Activated B cell treated with CpG ODN at 0.5 μM for 24 hours (primary cell): ENCODE data around the gene MYLK3. TPM values are rescaled to one million over a fixed set of nuclear protein-coding genes. Genes with fewer than 3 reads are reported as not detected.

Experiments used
- ATAC-seq: fragments of 200-7000 bp; cut with Tn5 transposase; one replicate; pipeline ENCODE4 v1.10.0; 2021; ENCODE audit warnings: low read depth, mild to moderate bottlenecking, moderate library complexity
- CTCF ChIA-PET: fragments of 350-600 bp; sonication (Branson Sonifier 250); formaldehyde crosslinking; loops from one replicate; lab custom pipeline; 2021; ENCODE audit warnings: antibody characterized with exemption; lab: Charles Lee
- POLR2A ChIA-PET: fragments of 350-600 bp; sonication (Branson Sonifier 250); formaldehyde crosslinking; loops from one replicate; lab custom pipeline; 2021; ENCODE audit warnings: antibody characterized with exemption; lab: Charles Lee
- DNase-seq: peaks from one replicate; pipeline ENCODE4 v3.0.0; 2022
- H3K27ac Mint-ChIP-seq: one replicate; pipeline ENCODE4 v1.8.0; 2020; ENCODE audit warnings: mixed read lengths
- H3K27me3 Mint-ChIP-seq: one replicate; pipeline ENCODE4 v1.8.0; 2021; ENCODE audit warnings: mixed read lengths
- H3K36me3 Mint-ChIP-seq: one replicate; pipeline ENCODE4 v1.8.0; 2021; ENCODE audit warnings: low read depth, mixed read lengths
- H3K4me1 Mint-ChIP-seq: one replicate; pipeline ENCODE4 v1.8.0; 2021; ENCODE audit warnings: mixed read lengths
- H3K4me3 Mint-ChIP-seq: one replicate; pipeline ENCODE4 v1.8.0; 2020; ENCODE audit warnings: mild to moderate bottlenecking, mixed read lengths
- H3K9me3 Mint-ChIP-seq: one replicate; pipeline ENCODE4 v1.8.0; 2020; ENCODE audit warnings: mixed read lengths
- intact Hi-C: fragments of 100-400 bp; cut with micrococcal nuclease; formaldehyde crosslinking; loops from one replicate; pipeline ENCODE4 v1.15.1; 2024
- total RNA-seq: library from RNA; stranded (reverse); gene quantifications from 2 replicates; pipeline ENCODE4 v1.2.3, GENCODE V29; 2022
- TF ChIP-seq, protein P1 (sequence below): fragments of 200-600 bp; IDR thresholded peaks from one replicate; pipeline ENCODE4 v1.8.0; 2022; ENCODE audit warnings: antibody characterized with exemption, mild to moderate bottlenecking

The MYLK3 gene
- total RNA-seq, 1 donor from 2014 or later: 0.55 TPM

GRCh38 chr16:46720619-46721018 is 27.5 kb downstream of the MYLK3 start:
- peaks cover 4% of the 10 kb centered on the region for H3K9me3 Mint-ChIP-seq
- H3K27me3 Mint-ChIP-seq: no peaks in the 10 kb centered on the region
- TF ChIP-seq, protein P1, sequence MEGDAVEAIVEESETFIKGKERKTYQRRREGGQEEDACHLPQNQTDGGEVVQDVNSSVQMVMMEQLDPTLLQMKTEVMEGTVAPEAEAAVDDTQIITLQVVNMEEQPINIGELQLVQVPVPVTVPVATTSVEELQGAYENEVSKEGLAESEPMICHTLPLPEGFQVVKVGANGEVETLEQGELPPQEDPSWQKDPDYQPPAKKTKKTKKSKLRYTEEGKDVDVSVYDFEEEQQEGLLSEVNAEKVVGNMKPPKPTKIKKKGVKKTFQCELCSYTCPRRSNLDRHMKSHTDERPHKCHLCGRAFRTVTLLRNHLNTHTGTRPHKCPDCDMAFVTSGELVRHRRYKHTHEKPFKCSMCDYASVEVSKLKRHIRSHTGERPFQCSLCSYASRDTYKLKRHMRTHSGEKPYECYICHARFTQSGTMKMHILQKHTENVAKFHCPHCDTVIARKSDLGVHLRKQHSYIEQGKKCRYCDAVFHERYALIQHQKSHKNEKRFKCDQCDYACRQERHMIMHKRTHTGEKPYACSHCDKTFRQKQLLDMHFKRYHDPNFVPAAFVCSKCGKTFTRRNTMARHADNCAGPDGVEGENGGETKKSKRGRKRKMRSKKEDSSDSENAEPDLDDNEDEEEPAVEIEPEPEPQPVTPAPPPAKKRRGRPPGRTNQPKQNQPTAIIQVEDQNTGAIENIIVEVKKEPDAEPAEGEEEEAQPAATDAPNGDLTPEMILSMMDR: no peak
- H3K27ac Mint-ChIP-seq: no peak overlapping the region
- intact Hi-C loops: no loop called here
- no peak for DNase-seq
- H3K4me1 Mint-ChIP-seq: no peaks in the 10 kb centered on the region
- no peak for ATAC-seq
- H3K4me3 Mint-ChIP-seq: no peak overlapping the region
- no peaks in the 10 kb centered on the region for H3K36me3 Mint-ChIP-seq
- POLR2A ChIA-PET: no interaction called here
- CTCF ChIA-PET: no interaction called here

GRCh38 chr16:46719528-46719927 is 28.6 kb downstream of the MYLK3 start:
- H3K4me3 Mint-ChIP-seq: no peak overlapping the region
- no peaks in the 10 kb centered on the region for H3K36me3 Mint-ChIP-seq
- TF ChIP-seq, protein P1: no peak
- H3K27ac Mint-ChIP-seq: no peak overlapping the region
- POLR2A ChIA-PET: interaction anchor here (0.5 to 0.7 kb wide), 2 partner anchors 15 to 20 kb away, joined by 3 to 4 read pairs; no protein-coding TSS in a partner anchor
- H3K27me3 Mint-ChIP-seq: no peaks in the 10 kb centered on the region
- H3K9me3 Mint-ChIP-seq: no peaks in the 10 kb centered on the region
- H3K4me1 Mint-ChIP-seq: no peaks in the 10 kb centered on the region
- no peak for DNase-seq
- no peak for ATAC-seq
- CTCF ChIA-PET: no interaction called here
- intact Hi-C loops: no loop called here

- Mint-ChIP-seq H3K36me3 (no peaks in the 10 kb centered on the region), H3K4me3 (no peak overlapping the region), H3K27ac (no peak overlapping the region), H3K4me1 (peaks cover 5% of the 10 kb centered on the region), H3K9me3 (no peaks in the 10 kb centered on the region), H3K27me3 (no peaks in the 10 kb centered on the region)
- CTCF ChIA-PET: no interaction called here
- TF ChIP-seq, protein P1: no peak
- POLR2A ChIA-PET: no interaction called here
- ATAC-seq (no peak), DNase-seq (no peak)
- intact Hi-C loops: no loop called here
These were observed 29.9 kb downstream of the MYLK3 start for GRCh38 chr16:46718214-46718613.

DNA sequence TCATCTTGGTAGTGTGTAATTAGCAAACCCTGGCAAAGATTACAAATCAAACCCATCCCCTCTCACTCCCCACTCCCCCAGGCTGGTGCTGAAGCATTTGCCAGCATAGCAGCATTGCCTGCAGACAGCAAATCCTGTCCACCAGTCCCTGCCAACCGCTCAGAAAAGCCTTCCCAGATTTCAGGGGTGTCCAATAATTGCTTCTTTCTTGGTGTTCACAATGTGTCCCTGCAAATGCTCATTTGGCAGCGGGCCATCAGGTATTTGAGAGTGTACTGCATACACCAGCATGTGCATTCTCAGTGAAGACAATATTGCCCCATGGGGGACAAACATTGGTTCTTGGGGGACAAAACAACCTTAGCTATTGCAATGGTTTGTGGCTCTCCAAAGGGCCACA is 30.5 kb downstream of the MYLK3 start:
- POLR2A ChIA-PET: no interaction called here
- Mint-ChIP-seq H3K36me3 (no peaks in the 10 kb centered on the region), H3K9me3 (no peaks in the 10 kb centered on the region)

GRCh38 chr16:46715769-46716305 is 32.3 kb downstream of the MYLK3 start:
- DNase-seq (no peak), ATAC-seq (no peak)
- Mint-ChIP-seq H3K4me3 (no peak overlapping the region), H3K27ac (no peak overlapping the region), H3K4me1 (peaks cover 16% of the 10 kb centered on the region), H3K36me3 (no peaks in the 10 kb centered on the region), H3K9me3 (no peaks in the 10 kb centered on the region), H3K27me3 (no peaks in the 10 kb centered on the region)
- intact Hi-C loops: no loop called here
- TF ChIP-seq, protein P1: no peak
- CTCF ChIA-PET: no interaction called here
- POLR2A ChIA-PET: no interaction called here

More for the DNA sequence above, 30.5 kb downstream of the MYLK3 start:
- TF ChIP-seq, protein P1: no peak
- ATAC-seq: no peak
- CTCF ChIA-PET: no interaction called here
- intact Hi-C loops: no loop called here
- no peak for DNase-seq
- Mint-ChIP-seq H3K27me3 (no peaks in the 10 kb centered on the region), H3K27ac (no peak overlapping the region), H3K4me3 (no peak overlapping the region), H3K4me1 (peaks cover 10% of the 10 kb centered on the region)
